Raji (cell line): Measurements from ENCODE around the gene KRT28.

Experiments used
- POLR2A ChIP-seq: IDR thresholded peaks from 2 replicates; pipeline ENCODE4 v1.6.1; 2011; ENCODE audit warnings: low read depth, low read length, control low read depth; ENCODE audit not compliant: insufficient read depth

KRT28 gene

GRCh38 chr17:40803617-40804082 is 3.9 kb upstream of the KRT28 start:
- TF ChIP-seq POLR2A = no peak

DNA sequence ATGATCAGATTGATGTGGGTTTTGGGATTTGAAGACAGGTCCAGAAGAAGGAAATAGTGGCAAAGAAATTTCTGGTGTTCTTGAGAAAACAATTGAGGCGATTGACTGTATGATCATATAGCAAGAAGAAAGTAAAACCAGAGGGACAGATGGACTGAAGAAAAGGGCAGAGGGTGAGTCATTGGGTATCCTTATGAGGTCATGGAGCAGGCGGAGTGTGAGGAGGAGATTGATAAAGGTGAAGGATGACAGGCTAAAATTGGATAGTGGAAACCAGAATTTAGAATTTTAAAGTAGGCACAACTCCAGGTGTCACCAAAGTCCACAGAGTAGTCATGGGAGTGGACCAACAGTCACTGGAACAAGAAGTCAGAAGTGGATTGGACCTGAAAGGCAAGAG is 1.4 kb upstream of the KRT28 start:
- TF ChIP-seq POLR2A = no peak

GRCh38 chr17:40800381-40800780 is 622 bp upstream of the KRT28 start:
- TF ChIP-seq POLR2A = no peak

- TF ChIP-seq POLR2A = no peak
Observed at GRCh38 chr17:40796846-40797245, 2.9 kb downstream of the KRT28 start.

DNA sequence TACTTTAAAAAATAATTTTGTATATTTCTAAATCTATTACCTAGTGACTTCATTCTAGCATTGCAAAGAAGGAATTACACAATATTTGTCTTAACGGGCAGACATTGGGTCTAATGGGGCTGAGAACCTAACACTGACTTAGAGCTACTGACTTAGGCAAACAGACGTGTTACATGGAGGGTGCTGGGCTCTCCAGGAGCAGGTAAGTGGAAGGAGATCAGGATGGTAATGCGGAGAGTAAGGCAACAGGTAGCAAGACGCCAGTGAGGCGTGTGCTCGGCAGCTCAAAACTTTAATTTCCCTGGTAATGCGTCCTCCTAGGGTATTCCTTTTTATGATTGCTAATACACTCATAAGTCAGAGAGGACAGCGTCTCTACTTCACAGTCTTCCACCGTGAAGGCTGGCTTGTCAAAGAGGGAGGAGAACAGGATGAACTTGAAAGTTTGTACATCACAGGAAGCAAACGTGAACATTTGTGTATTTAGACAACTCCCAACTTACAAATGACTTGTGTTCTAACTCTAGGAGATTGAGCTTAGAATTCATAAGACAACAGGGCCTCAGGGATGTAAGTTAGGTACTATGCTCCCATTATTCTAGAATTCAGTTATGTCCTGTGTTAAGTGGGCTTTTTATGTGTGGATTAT is 4.6 kb downstream of the KRT28 start:
- no peak for TF ChIP-seq POLR2A

GRCh38 chr17:40794466-40794865 is 5.3 kb downstream of the KRT28 start:
- TF ChIP-seq POLR2A = no peak

DNA sequence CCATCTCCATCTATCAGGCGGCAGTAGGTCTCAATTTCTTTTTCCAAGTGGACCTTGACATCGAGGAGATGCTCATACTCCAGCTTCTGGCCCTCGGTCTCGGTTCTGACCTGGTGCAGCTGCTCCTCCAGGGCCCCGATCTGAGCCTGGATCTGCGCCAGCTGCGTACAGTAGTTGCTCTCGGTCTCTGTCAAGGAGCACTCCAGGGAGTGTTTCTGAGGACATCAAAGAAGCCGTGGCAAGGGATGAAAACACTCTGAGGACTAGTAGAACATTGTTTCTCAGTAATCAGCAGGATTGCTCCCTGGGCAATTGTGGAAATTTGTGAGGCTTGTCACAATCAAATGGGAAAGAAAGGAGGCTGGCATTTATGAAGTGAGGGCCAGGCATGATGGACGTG is 5.9 kb downstream of the KRT28 start:
- no peak for TF ChIP-seq POLR2A

DNA sequence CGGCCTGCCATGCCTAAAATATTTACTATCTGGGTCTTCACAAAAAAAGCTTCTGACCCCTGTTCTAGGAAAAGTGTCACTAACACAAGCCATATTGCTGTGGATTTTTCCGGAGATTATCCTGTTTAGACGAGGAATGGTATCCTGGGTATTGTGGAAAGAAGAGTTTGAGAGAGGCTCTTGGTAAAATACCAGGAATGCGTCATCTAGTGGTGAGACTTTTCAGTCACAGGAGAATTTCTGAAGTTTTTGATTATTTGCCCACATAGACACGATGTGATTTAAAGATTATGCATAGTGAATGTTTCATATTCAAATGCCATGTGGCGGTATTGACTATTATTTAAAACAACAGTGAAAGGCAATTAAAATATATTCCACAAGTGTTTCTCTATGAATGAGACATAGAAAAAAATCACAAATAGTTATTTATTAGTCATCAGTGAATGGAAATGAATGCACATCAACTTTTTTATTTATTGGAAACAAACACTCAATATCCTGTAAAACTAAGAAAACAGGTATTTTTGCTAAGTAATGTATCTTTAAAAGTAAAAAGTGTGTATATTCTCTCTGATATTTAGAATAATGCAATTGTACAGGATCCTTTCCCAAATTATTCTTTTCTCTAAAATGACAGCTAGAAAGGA is 7.8 kb downstream of the KRT28 start:
- TF ChIP-seq POLR2A = no peak

DNA sequence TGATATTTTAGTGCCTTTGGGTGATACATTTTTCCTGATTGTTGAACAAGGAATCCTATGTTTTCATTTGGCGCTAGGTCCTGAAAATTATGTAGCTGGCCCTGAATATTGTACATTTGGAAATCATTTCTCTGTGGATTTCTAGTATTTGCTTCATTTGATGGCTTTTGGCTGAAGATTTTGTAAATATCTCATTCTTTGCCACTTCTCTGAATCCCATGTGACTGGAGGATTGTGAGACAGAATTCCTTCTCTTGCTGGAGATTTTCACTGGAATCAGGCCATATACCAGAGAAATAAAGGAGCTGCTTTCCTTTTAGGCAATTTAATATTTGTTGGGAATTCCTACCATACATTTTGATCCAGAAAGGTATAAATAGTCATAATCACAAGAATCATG is 8.6 kb downstream of the KRT28 start:
- TF ChIP-seq POLR2A = no peak

DNA sequence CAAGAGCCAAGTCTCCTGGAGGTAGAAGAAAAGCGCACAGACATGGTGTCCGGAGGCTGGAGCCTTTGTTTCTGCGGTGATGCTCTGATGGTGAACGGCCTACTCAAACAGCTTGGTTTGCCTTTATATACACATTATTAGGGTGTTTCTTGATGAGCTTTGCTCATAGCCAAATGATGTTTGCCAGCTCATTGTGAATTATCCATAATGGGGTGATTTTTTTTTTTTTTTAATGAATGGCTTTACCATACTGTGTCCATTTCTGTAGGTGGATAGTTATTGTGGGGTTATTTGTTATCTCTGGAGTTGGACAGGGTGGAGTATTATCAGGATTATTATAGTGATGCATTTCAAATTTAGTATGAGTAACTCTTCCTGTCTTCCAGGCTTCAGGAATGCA is 17.3 kb downstream of the KRT28 start, which contains the start of gene KRT27:
Gene KRT27, minus strand, starts transcription at position 101 of the 400 bp plus-strand sequence. Its CDS starts 57 bp downstream, at position 44.
- no peak for TF ChIP-seq POLR2A

DNA sequence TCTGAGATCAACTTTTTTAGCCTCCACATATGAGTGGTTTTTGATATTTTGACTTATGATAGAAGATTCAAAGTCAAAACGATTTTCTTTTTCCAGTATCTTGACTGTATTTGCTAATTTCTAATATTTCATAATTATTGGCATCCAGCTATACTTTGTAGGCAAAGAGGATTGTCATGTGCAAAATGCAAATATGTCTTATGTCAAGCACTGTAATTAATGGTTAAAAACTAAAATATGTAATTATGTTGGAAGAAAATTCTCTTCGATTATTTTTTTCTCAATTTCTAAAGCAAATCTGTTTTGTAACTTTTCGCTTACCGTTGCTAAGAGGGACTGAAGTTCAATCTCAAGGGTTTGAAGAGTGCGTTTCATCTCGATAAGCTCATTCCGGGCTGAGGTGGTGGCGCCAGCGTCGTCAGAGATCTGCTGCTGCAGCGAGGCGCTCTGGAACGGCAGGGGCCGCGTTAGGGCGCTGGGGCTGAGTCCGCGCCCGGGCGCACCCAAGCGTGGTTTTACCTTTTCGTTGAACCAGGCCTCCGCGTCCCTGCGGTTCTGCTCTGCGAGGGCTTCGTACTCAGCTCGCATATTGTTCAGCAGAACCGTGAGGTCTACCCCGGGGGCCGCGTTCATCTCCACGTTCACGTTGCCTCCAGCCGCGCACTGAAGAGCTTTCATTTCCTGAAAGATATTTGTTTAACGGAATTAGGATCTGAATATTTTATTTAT is 20.4 kb downstream of the KRT28 start:
- no peak for TF ChIP-seq POLR2A

DNA sequence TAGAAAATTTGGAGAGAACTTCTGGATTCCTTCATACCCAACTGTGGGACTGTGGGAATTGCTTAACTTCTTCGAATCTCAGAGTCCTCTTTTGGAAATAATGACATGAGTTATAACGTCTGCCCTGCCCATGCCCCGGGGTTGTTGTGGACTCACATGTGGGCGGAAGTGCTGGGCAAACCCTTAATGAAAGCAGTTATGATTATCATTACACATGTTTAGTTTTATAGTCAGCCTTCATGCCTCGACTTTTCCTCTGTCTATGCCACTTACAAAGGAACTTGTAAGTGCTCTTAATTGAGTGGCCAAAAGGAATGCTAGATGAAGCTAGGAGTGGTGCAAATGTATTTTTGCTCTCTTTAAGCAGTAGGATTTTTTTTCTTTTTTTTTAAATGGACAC is 21.3 kb downstream of the KRT28 start:
- no peak for TF ChIP-seq POLR2A

GRCh38 chr17:40777971-40778370 is 21.8 kb downstream of the KRT28 start:
- no peak for TF ChIP-seq POLR2A

DNA sequence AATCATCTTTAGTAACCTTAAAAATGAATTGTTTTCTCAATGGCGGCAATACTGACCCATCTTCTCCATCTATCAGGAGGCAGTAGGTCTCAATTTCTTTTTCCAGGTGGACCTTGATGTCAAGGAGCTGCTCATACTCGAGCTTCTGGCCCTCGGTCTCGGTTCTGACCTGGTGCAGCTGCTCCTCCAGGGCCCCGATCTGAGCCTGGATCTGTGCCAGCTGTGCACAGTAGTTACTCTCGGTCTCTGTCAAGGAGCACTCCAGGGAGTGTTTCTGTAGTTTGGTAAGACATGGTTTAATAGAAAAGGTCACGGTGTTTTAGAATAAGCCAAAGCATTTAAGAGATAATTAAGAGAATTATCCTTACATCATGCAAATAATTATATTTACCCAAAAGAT is 22.3 kb downstream of the KRT28 start:
- no peak for TF ChIP-seq POLR2A

DNA sequence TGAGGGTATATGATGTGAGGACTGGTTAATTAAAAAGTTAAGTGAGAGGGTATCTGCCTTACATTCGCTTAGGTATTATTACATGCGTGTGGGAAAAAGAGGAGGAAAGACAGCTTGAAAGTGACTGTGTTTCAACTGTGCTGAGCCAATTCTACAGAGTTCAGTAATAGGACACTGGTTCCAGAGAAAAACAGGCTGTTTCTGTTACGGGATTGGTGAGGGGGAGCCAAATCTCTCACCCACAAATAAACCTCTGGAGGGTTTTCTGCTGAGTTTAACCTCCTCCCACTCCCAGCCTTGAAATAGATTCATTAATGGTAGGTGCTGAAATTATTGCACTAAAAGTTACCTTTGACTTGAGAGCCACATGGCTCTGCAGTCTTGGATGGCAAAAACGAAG is 23.8 kb downstream of the KRT28 start:
- TF ChIP-seq POLR2A = no peak

- TF ChIP-seq POLR2A = no peak
Observed at GRCh38 chr17:40772101-40772500, 27.7 kb downstream of the KRT28 start, which contains the start of gene KRT26. TSS of gene KRT26 (minus strand) at chr17:40772201. CDS start at chr17:40772113, 88 bp downstream.
